ENCODE results near the gene NDUFS6.

The NDUFS6 gene

GRCh38 chr5:1820381-1820780 is 19.2 kb downstream of the NDUFS6 start:
- Histone ChIP-seq H3K4me3 (no peak overlapping the region), H3K27me3 (no peaks in the 10 kb centered on the region), H3K4me1 (no peaks in the 10 kb centered on the region), H3K9me3 (no peaks in the 10 kb centered on the region), H3K36me3 (peaks cover 58 to 99% (median 88%) of the 10 kb centered on the region in 3 donors), H3K27ac (no peak overlapping the region)
- no peak for TF ChIP-seq CTCF (IDR thresholded peaks at IDR 0.05)
- DNase-seq: no peak
- intact Hi-C loops (cut with DNase I; ENCODE audit: low total_unique reads): no loop called here

- no peak for TF ChIP-seq CTCF (IDR thresholded peaks at IDR 0.05)
- Histone ChIP-seq H3K4me1 (no peaks in the 10 kb centered on the region), H3K9me3 (no peaks in the 10 kb centered on the region), H3K27me3 (no peaks in the 10 kb centered on the region), H3K4me3 (no peak overlapping the region), H3K27ac (no peak overlapping the region), H3K36me3 (peaks cover 52 to 99% (median 84%) of the 10 kb centered on the region in 3 donors)
- intact Hi-C loops (cut with DNase I; ENCODE audit: low total_unique reads): no loop called here
- DNase-seq: no peak
These were observed 19.7 kb downstream of the NDUFS6 start for GRCh38 chr5:1820926-1821325.

- H3K36me3 ChIP-seq: peaks cover 44 to 96% (median 82%) of the 10 kb centered on the region in 3 donors
- H3K4me1 ChIP-seq: no peaks in the 10 kb centered on the region
- H3K9me3 ChIP-seq: no peaks in the 10 kb centered on the region
- TF ChIP-seq CTCF (IDR thresholded peaks at IDR 0.05): no peak
- H3K4me3 ChIP-seq: no peak overlapping the region
- intact Hi-C loops (cut with DNase I; ENCODE audit: low total_unique reads): no loop called here
- H3K27me3 ChIP-seq: no peaks in the 10 kb centered on the region
- DNase-seq: no peak
- no peak overlapping the region for H3K27ac ChIP-seq
These were observed 20.7 kb downstream of the NDUFS6 start for GRCh38 chr5:1821862-1822261.

DNA sequence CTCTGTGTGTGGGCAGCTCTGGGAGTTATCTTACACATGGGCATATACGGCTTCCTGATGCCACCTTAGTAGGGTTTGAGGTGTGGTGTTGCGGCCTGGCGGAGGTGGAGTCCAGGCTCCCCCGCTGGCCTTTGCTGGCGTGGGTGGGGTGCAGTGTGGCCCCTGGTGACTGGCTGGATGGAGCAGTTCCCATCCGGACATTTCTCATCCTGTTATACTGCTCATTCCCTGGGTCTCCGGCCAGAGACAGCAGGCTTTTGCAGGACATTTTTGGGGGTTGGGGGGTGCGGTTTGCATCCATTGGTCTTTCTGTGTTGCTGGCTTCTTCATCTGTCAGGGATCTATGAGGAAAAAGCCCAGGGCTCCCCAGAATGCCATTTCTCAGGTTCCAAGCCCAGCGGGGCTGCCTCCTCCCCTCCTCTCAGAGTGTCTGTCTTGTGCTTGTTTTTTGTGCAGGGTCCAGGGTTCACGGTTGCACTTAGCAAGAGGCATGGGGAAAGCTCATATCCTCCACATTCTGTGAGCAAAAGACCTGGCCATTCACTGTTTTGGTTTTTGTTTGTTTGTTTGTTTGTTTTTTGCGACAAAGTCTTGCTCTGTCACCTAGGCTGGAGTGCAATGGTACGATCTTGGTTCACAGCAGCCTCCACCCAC is 22.3 kb downstream of the NDUFS6 start:
- no peak for TF ChIP-seq CTCF (IDR thresholded peaks at IDR 0.05)
- no peaks in the 10 kb centered on the region for H3K27me3 ChIP-seq
- no peaks in the 10 kb centered on the region for H3K4me1 ChIP-seq
- no peaks in the 10 kb centered on the region for H3K9me3 ChIP-seq
- peaks cover 29 to 80% (median 69%) of the 10 kb centered on the region in 3 donors for H3K36me3 ChIP-seq
- DNase-seq: no peak
- intact Hi-C loops (cut with DNase I; ENCODE audit: low total_unique reads): no loop called here
- H3K4me3 ChIP-seq: no peak overlapping the region
- H3K27ac ChIP-seq: no peak overlapping the region

DNA sequence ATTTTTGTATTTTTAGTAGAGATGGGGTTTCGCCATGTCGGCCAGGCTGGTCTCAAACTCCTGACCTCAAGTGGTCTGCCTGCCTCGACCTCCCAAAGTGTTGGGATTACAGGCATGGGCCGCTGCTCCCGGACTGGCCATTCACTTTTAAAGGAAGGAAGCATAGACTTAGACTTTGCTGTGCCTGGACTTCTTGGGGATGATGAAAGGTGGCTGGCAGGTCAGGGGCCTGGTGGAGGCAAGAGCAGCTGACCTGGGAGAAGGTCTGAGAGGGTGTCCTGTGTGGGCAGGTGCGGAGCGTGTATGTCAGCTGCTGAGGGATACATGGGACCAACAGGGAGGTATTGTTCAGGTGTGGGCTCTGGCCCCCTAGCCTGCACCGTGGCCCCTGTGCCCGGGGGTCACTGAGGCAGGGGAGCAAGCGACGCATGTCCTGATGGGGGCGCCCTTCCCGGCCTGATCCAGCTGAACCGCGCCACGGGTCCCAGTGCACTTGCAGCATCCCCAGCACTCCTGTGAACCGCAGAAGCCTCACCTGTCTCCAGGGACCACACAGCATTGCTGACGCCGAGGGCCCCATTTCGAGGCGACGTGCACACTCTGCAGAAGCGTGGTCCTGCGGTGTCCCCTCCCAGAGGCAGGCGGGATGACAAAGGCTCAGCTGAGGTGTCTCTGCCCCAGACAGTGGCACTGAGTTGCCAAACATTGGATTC is 23.1 kb downstream of the NDUFS6 start:
- H3K4me1 ChIP-seq: no peaks in the 10 kb centered on the region
- no peak for DNase-seq
- H3K27ac ChIP-seq: no peak overlapping the region
- no peaks in the 10 kb centered on the region for H3K27me3 ChIP-seq
- no peak overlapping the region for H3K4me3 ChIP-seq
- intact Hi-C loops (cut with DNase I; ENCODE audit: low total_unique reads): no loop called here
- no peak for TF ChIP-seq CTCF (IDR thresholded peaks at IDR 0.05)
- peaks cover 24 to 72% (median 63%) of the 10 kb centered on the region in 3 donors for H3K36me3 ChIP-seq
- H3K9me3 ChIP-seq: no peaks in the 10 kb centered on the region
